Sigmoid colon (tissue), 7 donors: ENCODE data around the gene RPS8. TPM values are rescaled to one million over a fixed set of nuclear protein-coding genes. Genes with fewer than 3 reads are reported as not detected.

ENCODE experiments used
- DNase-seq: peaks from one replicate; pipeline ENCODE4 v3.0.0-alpha.2; 2019
- H3K27ac ChIP-seq, 4 donors: fragments of 200-600 bp; sonication (generic); one replicate each; pipeline ENCODE4 v1.5.1; 2016 to 2019; ENCODE audit warnings: mild to moderate bottlenecking in 1 of 4
- H3K27me3 ChIP-seq, 3 donors: fragments of 200-600 bp; sonication (generic); one replicate each; pipeline ENCODE4 v1.5.1; 2019; ENCODE audit warnings: mild to moderate bottlenecking in 1 of 3
- H3K36me3 ChIP-seq, 4 donors: fragments of 200-600 bp; sonication (generic); one replicate each; pipeline ENCODE4 v1.5.1; 2016 to 2019
- H3K4me1 ChIP-seq, 4 donors: fragments of 200-600 bp; sonication (generic); one replicate each; pipeline ENCODE4 v1.5.1; 2017 to 2019
- H3K4me3 ChIP-seq, 4 donors: fragments of 200-600 bp; sonication (generic); one replicate each; pipeline ENCODE4 v1.5.1; 2017 to 2019; ENCODE audit warnings: mild to moderate bottlenecking in 2 of 4, moderate library complexity in 1 of 4
- H3K9me3 ChIP-seq, 4 donors: fragments of 200-600 bp in 3 of 4; sonication (generic) in 3 of 4; one replicate each; pipeline versions ENCODE4 v1.5.1 to v1.6.1; 2013 to 2019
- CTCF ChIP-seq, 4 experiments: fragments of 450-650 bp in 3 of 4; fragments of 200-600 bp in 1 of 4; IDR thresholded peaks; one replicate each; pipeline ENCODE4 v1.5.1; 2016 to 2019; ENCODE audit warnings: antibody characterized with exemption in 4 of 4, mild to moderate bottlenecking in 3 of 4, moderate library complexity in 2 of 4
- EP300 ChIP-seq, 4 donors: sonication (generic); formaldehyde crosslinking; IDR thresholded peaks; one replicate each; pipeline ENCODE4 v1.6.1; 2017; ENCODE audit warnings: antibody characterized with exemption in 4 of 4
- POLR2A ChIP-seq, 2 donors: fragments of 450-650 bp; IDR thresholded peaks; one replicate each; pipeline ENCODE4 v1.6.1; 2016; ENCODE audit warnings: antibody characterized with exemption in 2 of 2, mild to moderate bottlenecking in 2 of 2, moderate library complexity in 2 of 2
- POLR2AphosphoS5 ChIP-seq, 4 donors: sonication (generic); formaldehyde crosslinking; IDR thresholded peaks; one replicate each; pipeline ENCODE4 v1.6.1; 2017; ENCODE audit warnings: antibody characterized with exemption in 4 of 4
- WGBS, 2 donors: extraction: QIAGEN DNeasy Blood & Tissue Kit; methylation state at CpG; one replicate each; pipeline ENCODE4 v1.1.7; 2013; 5-methylcytosine and 5-hydroxymethylcytosine counted together
- intact Hi-C: fragments of 100-400 bp; cut with DNase I; formaldehyde crosslinking; loops from one replicate; pipeline ENCODE4 v1.15.1; 2023
- polyA plus RNA-seq, 3 donors: library from polyadenylated mRNA; stranded (reverse); fragments of 200-250 nt; gene quantifications; one replicate each; pipeline ENCODE4 v1.2.3, GENCODE V29; 2013
- total RNA-seq, 4 donors: library from RNA; depleted of rRNA; stranded (reverse); fragments of >200 nt; gene quantifications; one replicate each; pipeline ENCODE4 v1.1.0, GENCODE V29; 2016
- donor health status: healthy with polysubstance abuse.
- donor health status: Bipolar disorder and iron deficiency.
- donor health status: healthy.

The RPS8 gene
- total and polyA plus RNA-seq, 7 donors: 1,996 to 3,717 (median 2,845) TPM

DNA sequence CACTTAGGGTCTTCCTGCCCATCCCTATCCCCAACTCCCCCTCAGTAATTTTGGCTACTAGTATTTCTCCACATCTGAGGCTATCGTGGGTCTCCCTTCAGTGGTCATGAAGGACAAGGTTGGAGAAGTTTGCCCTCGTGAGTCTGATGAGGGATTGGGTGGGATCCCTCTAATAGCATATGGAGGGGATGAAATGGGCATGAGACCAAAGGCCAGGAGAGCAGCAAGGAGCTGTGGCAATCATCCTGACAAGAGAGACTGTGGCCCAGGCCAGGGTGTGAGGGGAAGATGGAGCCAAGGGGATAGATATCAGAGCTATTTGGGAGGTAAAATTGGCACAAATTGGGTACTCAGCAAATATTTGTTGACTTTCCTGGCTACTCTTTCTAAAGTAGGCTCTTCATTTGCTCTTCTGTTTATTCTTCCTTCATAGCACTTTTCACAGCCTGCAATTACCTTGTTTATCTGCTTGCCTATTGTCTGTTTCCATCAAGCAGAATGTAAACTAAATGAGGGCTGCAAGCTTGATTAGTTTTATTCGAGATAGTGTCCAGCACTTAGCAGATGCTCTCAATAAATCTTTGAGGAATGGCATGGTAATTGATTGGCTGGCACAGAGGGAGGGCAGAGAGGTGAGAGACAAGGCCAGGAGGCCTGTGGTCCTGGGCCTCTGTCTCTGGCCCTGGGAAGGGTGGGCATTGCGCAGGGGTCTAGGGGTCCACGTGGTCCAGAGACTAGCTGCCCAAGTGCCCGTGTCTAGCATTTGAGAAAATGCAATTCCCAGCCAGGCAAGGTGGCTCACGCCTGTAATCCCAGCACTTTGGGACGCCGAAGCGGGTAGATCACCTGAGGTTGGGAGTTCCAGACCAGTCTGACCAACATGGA lies 23.4 kb downstream of the RPS8 start:
- Histone ChIP-seq H3K9me3 (no peaks in the 10 kb centered on the region), H3K27me3 (no peaks in the 10 kb centered on the region), H3K27ac (peak overlapping the region; percentile 90 to 95 (median 92)), H3K4me3 (no peak overlapping the region), H3K4me1 (peaks cover 5 to 40% (median 19%) of the 10 kb centered on the region in 4 donors), H3K36me3 (peaks cover 0 to 14% (median under 1%) of the 10 kb centered on the region in 4 donors)
- TF ChIP-seq POLR2AphosphoS5 (IDR thresholded peaks at IDR 0.05) (no peak), EP300 (IDR thresholded peaks at IDR 0.05) (no peak), POLR2A (IDR thresholded peaks at IDR 0.05) (no peak), CTCF (IDR thresholded peaks at IDR 0.05) (no peak)
- WGBS, 2 donors: 83 to 89% methylated on average over 10 of the region's 10 CpGs
- intact Hi-C loops: no loop called here
- peak; percentile 68 for DNase-seq

DNA sequence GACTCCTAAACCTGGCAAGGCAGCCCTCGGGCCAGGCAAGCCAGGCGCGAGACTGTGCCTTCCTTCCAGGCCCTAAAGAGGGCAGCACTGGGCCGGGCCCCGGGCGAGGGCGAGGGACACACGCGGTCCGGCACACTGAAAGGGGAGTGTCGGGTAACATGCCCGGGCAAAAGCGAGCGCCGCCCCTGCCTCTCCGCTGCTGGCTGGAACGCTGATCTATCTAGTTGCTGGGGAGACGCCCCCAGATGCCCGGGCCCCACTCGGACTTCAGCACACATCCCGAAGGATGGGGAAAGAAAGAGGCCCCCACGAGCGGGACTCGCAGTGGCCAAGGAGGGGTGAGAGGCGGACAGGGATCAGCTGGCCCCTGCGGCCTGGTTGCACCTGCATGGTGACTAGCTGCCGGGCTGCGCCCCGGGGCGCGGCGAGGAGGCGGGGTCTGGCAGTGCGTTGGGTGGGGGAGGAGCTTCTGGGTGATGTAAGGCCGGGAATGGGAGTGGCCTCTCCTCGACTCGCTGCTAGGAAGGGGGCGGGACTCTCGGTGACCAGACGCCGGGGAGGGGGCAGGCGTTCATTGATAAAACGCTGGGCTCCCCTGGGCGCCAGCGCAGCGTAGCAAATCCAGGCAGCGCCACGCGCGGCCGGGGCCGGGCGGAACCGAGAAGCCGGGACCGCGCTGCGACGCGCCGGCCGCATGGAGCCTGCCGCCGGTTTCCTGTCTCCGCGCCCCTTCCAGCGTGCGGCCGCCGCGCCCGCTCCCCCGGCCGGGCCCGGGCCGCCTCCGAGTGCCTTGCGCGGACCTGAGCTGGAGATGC lies 24.6 kb downstream of the RPS8 start, which contains the start of gene PLK3:
PLK3 (plus strand) TSS at position 608 of the 815 bp plus-strand sequence; CDS start at position 695, 87 bp downstream.
- WGBS, 2 donors: 0 to 1% methylated on average over 79 of the region's 79 CpGs
- Histone ChIP-seq H3K27ac (peak within 1 kb of the TSS; percentile 90 to 95 (median 92)), H3K4me3 (peak within 1 kb of the TSS; percentile 37 to 87 (median 74)), H3K36me3 (peaks cover 0 to 26% (median 10%) of the 10 kb centered on the region in 4 donors), H3K9me3 (no peaks in the 10 kb centered on the region), H3K4me1 (peaks cover 5 to 41% (median 19%) of the 10 kb centered on the region in 4 donors), H3K27me3 (no peaks in the 10 kb centered on the region)
- intact Hi-C loops: loop anchor here (2.0 to 10.0 kb wide), 2 partner anchors 19 to 695 kb away; partner anchors contain the start of gene TESK2
- TF ChIP-seq POLR2AphosphoS5 (IDR thresholded peaks at IDR 0.05): peak; percentile 84 to 97 (median 90)
- TF ChIP-seq EP300 (IDR thresholded peaks at IDR 0.05): no peak
- peak; percentile 30 to 83 for TF ChIP-seq POLR2A (IDR thresholded peaks at IDR 0.05)
- peak; percentile 75 to 90 (median 85) for TF ChIP-seq CTCF (IDR thresholded peaks at IDR 0.05)
- DNase-seq: peak; percentile 99

DNA sequence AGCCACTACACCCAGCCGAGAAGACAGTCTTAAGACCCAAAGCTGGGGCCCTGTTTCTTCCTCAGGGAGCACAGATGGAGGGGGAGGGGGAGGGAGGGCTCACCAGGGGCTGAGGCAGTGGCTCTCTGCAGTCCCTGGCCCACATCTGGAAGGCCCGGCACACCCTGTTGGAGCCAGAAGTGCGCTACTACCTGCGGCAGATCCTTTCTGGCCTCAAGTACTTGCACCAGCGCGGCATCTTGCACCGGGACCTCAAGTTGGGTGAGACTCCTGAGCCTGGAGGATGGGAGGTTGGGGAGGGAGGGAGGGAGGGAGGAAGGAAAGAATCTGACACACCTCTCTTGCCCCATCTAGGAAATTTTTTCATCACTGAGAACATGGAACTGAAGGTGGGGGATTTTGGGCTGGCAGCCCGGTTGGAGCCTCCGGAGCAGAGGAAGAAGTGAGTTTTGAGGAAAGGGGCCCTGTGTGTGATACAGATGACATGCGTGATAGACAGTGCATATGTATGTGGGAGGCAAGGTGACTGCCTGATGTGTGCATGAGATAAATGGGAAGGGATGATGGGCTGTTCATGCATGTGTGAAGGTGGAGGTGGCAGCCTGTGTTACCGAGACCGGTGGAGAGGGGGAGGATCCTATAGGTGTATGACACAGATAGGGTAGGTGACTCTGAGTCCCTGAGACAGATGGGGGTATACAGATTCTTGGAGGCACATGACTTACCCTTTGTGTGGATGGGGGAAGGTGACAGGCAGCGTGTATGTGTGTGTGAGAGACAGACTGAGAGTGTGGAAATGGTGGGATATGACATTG lies 26.4 kb downstream of the RPS8 start:
- peak overlapping the region; percentile 25 to 95 (median 74) for H3K27ac ChIP-seq
- peak overlapping the region; percentile 15 to 87 (median 74) for H3K4me3 ChIP-seq
- H3K9me3 ChIP-seq: no peaks in the 10 kb centered on the region
- peaks cover 5 to 51% (median 27%) of the 10 kb centered on the region in 4 donors for H3K4me1 ChIP-seq
- H3K36me3 ChIP-seq: peaks cover 0 to 40% (median 10%) of the 10 kb centered on the region in 4 donors
- WGBS, 2 donors: 67 to 83% methylated on average over 13 of the region's 13 CpGs
- intact Hi-C loops: loop anchor here (2.0 to 10.0 kb wide), 2 partner anchors 17 to 693 kb away; partner anchors contain the start of gene TESK2
- no peaks in the 10 kb centered on the region for H3K27me3 ChIP-seq
- DNase-seq: peak; percentile 70
- TF ChIP-seq EP300 (IDR thresholded peaks at IDR 0.05) (no peak), CTCF (IDR thresholded peaks at IDR 0.05) (no peak), POLR2AphosphoS5 (IDR thresholded peaks at IDR 0.05) (no peak), POLR2A (IDR thresholded peaks at IDR 0.05) (no peak)
